ENCODE data around the gene SLC13A4.

SLC13A4 gene

DNA sequence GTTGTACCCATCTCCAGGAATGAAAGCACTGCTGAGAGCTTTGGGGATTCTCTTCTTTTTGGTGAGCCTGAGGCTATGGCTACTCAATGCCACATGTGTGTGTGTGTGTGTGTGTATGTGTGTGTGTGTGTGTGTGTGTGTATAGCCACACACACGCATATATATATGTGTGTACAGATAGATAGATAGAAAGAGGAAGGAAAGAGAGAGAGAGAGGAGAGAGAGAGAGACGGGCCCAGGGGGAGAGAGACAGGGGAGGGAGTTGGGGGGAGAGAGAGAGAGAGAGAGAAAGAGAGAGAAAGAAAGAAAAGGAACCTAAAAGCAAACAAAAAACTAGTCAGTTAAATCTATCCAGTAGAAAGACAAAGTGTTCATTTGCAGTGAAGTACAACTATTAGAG is 8.3 kb downstream of the SLC13A4 start:
- DNase-seq (ENCODE audit: low read depth, low spot score), result no peak

DNA sequence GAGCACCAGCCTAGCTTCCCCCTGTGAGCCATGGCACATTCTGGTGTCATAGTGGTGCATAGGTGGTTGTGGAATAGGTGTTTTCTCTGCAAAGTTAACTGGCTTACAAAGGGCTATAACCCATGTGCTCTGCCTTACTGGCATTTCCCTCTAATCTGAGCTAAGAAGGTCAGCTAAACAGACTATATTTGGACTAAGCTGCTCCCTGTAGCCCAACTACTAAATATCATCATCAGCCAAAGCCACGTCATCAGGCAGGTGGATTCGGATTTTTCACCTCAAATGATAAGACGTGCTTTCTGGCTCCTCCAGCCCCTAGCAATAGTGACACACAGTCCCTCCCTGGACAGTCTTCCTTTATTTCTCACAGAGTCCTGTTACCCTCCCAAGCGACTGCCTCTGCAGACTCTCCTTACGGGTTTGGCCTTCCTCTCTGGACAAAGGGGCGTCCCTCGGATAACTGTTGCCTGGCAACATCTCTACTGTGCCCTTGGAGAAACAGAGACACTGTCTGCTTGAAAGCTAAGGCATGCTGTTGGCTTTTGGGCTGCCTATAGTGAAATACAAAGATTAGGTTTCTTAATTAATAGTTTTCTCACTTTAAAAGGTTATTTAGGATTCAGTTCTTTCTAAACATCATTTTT is 9.1 kb downstream of the SLC13A4 start:
- no peak for DNase-seq (ENCODE audit: low read depth, low spot score)

DNA sequence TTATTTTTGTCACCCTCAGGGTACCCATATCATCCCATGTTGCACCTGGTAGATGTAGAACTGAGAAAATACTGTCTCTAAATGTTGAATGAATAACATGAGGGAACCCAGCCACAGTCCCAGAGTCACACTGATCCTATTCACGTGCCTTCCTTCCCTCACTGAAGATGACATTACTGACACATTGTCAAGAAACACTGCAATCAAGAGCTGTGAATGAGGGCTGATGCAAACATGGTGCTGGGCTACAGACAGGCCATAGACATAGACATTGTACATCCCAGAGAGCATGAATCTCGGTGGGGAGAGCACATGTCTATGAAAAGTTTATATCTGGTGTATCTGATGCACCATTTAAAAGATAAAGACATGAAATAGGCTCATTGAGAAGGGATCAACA is 9.8 kb downstream of the SLC13A4 start:
- DNase-seq (ENCODE audit: low read depth, low spot score), result no peak

DNA sequence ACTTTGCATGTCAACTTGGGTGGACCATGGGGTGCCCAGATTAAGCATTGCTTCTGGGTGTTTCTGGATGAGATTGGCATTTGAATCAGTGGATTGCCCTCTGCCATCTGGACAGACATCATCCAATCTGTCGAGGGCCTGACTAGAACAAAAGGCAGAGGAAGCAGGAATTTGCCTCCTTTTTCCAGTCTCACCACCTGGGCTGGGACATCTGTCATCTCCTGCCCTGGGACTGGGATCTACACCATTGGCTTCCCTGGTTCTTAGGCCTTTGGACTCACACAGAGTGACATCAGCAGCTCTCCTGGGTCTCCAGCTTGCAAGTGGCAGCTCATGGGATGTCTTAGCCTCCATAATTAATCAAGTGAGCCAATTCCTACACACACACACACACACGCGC is 10.3 kb downstream of the SLC13A4 start:
- no peak for DNase-seq (ENCODE audit: low read depth, low spot score)

DNA sequence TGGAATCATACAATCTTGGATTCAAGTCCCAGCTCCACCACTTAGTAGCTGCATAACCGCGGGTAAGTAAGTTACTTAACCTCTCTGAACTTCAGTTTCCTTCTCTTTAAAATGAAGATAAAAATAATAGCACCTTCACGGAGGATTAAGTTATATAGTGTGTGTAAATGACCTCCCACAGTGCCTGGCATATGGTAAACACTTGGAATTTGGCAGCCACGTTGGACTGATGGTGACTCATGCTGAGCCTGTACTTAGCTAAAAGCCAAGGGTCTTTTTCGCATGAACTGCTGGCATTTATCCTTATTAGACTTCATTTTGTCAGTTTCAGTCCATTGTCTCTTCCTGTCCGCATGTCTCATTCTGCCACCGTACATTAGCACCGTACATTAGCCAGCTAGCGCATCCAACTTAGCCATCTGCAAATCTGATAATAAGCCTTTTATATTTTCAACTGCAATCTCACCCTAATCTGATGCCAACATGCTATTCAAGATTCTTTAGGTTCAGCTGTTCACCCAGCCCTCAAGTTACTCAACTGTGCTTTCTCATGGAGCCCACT is 11.2 kb downstream of the SLC13A4 start:
- DNase-seq (ENCODE audit: low read depth, low spot score), result no peak

DNA sequence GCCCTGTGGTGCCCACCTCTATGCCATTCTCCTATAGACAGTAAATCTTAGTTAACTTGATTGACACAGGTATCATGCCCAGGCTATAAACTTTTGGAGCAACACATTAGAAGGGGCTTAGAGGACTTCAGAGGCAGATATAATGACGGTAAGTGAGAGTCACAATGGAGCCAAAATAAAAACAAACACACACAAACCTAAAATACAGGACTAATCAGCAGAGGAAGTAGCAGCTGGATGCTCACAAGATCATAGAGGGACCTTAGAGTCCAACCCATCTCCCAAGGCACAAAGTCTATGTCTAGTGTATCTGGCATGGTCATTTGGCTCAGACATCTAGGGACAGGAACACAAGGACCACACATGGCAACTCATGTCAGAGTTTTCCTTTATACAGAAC is 12.3 kb downstream of the SLC13A4 start:
- no peak for DNase-seq (ENCODE audit: low read depth, low spot score)

DNA sequence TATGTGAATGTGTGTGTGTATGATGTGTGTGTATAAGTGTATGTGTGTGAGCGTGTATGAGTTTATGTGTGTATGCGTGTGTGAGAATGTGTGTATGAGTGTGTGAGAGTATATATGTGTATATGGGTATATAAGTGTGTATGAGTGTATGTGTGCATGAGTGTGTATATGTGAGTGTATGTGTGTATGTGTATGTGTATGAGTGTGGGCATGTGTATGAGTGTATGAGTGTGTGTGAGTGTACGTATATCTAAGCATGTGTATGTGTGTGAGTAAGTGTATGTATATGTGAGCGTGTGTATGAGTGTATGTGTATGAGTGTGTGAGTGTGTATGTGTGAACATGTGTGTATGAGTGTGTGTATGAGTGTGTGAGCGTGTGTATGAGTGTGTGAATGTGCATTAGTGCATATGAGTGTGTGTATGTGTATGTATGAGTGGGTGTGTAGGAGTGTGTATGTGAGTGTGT is 12.9 kb downstream of the SLC13A4 start:
- no peak for DNase-seq (ENCODE audit: low read depth, low spot score)

DNA sequence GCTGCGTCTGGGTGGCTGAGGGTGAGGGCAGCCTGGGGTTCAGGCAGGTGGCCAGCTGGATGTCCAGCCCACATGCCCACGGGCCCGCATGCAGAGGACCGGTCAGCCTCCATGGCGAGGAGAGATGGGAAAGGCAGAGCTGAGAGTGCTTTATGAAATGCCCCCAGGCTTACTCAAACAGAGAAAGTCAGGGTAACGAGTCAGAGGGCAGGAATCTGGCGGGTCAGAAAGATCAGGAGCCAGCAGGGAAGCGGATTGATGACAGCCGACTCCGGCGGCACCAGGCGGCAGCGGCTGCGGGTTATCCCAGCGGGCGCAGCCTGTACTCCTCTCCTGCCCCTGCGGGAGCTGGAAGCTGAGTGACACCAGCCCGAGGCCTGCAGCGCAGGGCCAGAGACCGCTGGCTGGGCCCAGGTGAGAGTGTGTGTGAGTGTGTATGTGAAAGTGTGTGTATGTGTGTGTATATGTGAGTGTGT is 13.4 kb downstream of the SLC13A4 start:
- DNase-seq (ENCODE audit: low read depth, low spot score), result peak; percentile 95

DNA sequence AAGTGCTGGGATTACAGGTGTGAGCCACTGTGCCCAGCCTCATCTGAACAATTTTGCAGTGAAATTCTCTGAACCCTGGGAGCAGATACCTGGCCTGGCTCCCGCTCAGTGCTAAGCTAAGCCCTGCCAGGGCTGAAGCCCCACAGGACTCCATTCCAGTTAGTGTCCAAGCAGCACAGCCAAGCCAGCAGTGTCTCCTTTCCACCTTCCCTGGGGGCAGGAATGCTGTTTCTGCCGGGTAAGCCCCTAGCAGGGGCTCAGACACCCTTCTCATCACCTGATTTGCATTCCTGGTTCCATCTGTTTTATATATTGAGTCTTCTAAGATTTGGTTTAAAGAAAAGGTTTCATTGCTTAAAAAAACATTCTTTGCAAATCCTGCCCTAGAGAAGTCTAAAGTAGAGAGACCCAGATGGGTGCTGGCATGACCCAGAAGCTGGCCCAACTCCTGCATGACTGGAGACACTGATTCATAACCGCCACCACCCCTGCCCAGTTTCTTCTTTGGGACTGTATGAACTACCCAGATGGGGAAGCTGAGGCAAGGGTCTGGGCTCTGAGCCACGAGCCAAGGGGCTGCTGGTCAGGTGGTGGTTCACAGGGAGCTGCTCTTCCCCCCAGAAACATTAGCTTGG is 14.0 kb downstream of the SLC13A4 start:
- peak; percentile 88 for DNase-seq (ENCODE audit: low read depth, low spot score)

DNA sequence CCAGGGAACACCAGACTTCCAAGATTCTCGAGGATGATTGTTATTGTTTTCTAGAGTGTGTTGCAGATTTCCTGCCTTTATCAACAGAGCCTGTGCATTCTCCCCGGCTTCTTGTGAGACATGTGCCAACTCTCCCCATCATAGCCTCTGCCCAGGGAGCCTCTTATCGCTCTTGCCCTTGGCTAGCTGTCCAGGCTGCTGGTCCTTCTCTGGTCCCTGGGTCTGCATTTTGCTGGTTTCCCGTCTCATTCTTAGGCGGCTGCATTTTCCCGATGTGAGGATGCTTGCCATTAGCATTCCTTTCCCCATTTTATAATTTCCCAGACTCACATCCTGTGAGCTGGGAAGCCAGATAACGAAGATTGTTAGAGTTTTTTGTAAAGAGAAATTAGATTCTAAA is 15.2 kb downstream of the SLC13A4 start:
- DNase-seq (ENCODE audit: low read depth, low spot score), result no peak

DNA sequence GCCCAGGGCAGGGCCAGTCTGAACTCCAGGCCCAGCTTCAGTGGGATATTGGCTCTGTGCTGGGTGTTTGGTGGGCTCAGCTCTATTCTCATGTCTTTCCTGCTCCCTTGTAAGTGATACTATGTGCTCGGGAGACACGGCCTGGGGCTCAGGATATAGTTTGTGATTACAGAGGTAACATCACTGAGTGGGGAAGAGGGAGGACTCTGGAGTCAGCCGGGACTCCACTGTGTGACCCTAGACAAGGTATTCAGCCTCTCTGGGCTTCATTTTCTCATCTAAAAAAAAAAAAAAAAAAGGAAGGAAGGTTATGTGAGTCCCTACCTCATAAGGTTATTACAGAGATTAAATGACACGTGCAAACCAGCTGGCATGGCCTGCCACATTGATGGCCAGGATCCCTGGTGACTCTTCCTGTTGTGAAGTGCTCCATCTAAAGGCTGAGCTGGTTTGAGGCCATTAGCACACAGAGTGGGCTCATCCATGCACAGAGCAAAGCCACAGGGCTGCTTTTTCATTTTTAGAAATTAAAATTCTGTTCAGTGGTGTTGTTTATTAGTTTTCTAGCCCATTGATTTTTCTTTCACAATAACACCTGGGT is 15.7 kb downstream of the SLC13A4 start:
- no peak for DNase-seq (ENCODE audit: low read depth, low spot score)

DNA sequence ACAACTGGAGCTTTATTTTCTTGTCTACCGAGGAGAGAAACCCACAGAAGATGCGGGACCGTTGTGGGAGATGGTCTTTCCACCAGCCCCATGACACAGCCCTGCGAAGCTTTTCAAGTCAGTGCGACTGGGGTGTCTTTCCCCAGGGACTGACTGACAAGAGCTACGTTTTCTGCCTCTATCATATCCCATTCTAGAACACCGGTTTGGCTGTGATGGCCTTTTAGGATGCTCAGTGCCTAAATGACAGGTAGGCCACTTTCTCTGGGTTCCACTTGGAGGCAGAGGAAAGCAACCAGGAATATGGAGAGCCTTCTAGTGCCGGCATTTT is 16.9 kb downstream of the SLC13A4 start:
- DNase-seq (ENCODE audit: low read depth, low spot score), result no peak

DNA sequence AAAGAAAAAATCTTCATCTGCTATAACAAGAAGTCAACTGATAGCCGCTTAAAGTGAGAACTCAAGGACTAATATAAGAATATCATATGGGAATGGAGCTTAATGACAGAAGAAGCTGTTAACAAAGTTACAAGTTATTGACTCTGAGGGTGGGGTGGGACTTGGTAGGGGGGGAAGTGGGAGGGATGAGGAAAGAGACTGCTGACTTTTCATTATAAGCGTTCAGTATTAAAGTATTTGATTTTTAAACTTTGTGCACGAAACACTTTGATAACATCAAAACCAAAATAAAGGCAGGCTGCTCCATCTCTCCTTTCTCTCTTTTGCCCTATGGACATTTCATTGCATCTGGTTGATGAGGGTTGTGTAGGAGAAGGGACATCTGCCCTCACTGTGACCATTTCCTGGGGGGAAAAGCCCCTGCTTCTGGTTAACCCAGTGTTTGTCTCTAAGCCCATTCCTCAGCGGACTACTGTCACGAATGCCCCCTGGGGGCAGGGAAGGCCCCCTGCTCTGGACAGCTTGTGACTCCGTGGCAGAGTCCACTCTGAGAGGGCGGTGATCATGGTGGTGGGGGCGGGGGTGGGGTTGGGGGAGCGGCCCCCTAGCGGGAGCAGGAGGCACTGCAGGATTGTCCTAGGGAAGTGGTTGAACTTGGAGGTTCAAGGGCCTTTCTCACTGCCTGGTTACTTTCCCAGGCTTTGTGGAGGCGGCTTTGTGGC is 17.4 kb downstream of the SLC13A4 start:
- DNase-seq (ENCODE audit: low read depth, low spot score), result no peak

DNA sequence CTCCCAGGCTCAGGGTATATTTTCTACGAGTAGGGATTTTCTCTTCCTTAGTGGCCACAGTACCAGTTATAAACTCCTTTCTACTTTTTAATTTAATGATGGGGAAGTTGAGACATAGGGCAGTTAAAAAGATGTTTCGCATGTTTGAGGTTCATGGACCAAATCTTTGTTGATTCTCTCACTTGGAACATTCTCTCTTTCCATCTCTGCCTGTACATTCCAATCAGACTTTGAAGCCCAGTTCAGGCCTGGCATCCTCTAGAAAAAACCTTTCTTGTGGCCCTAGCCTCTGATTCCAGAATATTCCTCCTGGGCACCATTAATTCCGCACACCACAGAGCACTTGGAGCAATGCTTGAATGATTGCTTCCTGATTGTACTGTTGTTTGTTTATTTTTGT is 18.5 kb downstream of the SLC13A4 start:
- no peak for DNase-seq (ENCODE audit: low read depth, low spot score)

DNA sequence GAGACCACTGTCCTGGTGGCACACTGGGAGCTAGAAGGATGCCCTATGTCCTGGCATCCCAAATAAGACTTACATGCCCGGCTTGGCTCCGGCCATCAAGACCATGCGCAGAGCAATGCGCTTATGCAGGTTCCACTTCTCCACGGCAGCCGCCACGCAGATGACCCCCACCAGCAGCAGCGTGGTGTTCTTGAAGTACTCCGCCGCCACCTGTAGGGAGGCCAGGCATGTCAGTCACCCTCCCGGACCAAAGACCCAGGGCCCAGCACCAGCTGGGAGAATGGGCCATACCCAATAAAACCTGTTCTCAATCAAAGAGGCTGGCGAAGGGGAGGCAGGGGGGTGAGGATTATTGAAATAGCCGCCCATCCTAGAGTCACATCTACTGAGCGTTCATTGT is 19.9 kb downstream of the SLC13A4 start:
- DNase-seq (ENCODE audit: low read depth, low spot score), result peak; percentile 47

DNA sequence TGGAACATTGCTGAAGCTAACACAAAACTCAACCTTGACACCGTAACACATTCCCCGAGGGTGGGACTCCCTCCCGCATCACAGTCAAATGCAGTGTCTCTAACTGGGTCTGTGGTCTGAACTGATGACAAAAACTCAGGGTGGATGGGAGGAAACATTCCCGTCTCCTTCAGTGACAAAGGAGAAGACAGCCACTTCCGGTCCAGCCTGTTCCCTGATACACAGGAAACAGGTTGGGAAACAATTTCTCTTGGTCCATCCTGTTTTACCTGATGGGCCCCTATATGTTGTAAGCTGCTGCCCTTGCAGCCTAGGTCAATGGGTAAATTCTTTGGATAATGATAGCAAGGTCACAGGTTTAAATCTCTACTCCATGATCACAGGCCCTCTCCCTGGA is 20.4 kb downstream of the SLC13A4 start:
- DNase-seq (ENCODE audit: low read depth, low spot score), result peak; percentile 78

DNA sequence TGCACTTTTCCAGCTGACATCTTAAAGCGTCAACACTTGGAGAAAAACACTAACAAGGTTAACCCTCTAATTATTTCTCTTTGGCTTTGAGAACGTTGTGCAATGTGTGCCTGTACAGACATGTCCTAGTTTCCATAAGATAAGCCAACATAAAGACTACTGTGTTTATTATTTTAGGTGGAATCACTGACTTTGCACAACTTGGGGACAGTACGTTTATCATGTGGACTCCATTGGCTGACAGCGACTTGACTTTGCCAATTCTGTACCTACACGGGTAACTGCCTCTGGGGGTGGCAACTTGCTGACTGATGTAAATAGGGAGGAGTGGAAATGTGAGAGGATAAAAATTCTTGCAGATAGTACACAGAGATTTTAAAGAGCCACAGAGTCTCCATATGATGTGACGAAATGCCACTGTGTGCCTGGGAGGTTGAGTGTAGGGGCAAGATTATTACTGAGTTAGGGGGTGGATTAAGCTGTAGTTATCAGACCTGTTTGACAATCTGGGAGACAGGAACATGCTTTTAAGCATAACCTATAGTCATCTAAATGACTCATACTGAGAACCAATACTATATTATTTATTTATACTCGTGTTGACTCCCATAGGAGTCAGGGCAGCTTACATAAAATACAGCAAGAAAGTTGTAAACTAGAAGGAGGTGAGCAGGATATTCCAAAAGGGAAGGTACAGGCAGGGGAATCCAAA is 21.0 kb downstream of the SLC13A4 start:
- no peak for DNase-seq (ENCODE audit: low read depth, low spot score)

DNA sequence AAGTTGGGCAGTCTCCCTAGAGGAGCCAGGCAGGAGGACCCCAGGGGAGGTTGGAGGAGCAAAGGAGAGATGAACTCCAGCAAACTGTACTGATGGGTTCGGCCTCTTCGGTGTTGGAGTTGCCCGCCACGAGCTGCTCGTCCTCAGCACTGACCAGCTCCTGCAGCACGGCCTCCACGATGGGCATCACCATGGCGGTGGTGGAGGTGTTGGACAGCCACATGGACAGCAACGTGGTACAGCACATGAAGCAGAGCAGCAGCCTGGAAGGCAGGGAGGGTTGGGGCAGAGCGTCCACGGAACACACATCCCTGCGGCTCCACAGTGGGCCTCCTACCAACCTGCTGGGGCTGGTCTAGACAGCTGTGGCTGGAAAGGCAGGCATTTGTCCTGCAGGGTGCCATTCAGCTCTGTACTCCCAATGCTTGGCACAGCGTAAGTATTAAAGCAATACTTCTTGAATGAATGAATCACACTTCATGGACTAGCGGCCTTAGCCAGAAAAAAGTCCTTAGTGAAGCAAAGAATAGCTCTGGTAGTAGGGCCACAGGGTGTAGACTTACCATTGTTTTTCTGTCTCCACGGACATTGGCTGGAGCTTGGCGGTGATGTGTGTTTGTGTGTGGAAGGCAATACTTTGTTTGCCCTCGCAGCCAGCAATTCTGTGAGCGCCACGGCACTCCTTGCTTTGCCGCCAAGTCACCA is 21.8 kb downstream of the SLC13A4 start:
- DNase-seq (ENCODE audit: low read depth, low spot score), result no peak

DNA sequence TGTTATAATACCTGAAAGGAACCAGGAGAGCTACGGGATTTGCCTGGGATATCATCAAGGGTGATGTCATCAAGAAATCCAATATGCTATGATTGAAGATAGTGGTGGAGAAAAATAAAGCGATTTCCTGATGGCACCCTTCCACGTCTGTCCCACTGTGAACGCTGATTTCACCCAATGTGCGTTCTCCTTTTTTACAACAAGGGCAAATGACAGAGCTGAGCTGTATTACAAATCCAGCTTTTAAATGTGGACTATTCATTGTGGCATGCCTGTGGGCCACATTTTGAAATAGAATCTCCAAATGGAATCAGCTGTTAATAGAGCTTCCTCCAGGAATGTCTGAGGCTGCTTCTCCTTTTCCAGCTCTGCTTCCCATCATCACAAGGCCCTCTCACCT is 23.3 kb downstream of the SLC13A4 start:
- DNase-seq (ENCODE audit: low read depth, low spot score), result no peak

DNA sequence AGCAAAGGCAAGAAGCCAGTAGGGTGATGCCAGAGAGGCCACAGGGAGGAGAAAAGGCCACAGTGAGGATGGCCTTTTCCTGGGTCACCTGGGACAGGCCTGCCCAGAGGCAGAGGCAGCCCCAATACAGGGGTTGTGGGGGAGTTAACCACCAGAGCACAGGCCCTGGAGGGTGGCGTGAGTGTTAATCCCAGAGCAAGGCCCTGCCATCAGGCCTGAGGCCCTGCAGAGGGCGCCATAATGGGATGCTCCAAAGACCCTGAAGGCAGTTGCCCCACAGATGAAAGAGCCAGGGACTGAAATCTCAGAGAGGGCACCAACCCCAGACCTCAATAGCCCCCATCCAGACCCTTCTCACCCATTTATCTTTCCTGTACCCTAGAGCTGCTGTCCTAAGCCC is 23.9 kb downstream of the SLC13A4 start:
- peak; percentile 46 for DNase-seq (ENCODE audit: low read depth, low spot score)
